Measurements from ENCODE around the gene ISM1.
A peak's percentile ranks its signal among the peaks of the same experiment; 100 is the strongest.
"Not testable (repeated sequence)": the region's sequence is repeated elsewhere in the genome, so short reads cannot be mapped to it uniquely, and the experiment has no call there.

ISM1 gene

DNA sequence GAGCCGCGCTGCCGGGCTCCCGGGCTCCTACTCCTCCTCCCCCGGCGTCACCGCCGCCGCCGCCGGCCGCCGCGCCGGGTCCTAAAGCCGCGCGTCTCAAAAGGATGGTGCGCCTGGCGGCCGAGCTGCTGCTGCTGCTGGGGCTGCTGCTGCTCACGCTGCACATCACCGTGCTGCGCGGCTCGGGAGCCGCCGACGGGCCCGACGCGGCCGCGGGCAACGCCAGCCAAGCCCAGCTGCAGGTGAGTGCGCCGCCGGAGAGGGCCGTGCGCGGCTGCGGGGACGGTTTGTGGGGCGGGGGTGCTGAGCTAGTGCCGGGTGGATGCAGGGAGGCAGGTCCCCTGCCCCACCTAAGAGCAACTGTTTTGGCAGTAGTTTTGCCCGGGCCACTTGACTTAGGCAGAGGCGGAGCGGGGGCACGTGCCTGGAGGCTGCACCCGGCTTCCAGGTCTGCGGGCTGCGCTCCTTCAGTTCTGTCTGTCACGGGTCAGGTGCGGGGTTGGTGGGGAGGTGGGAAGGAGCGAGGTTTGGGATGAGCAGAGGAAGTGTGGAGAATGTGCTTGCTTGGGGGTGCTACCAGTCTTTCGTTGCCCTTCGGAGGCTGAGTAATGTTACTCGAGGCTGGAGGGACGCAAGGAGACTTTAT is 722 bp downstream of the ISM1 start:
- peak; percentile 43 for DNase-seq (ENCODE audit: low read depth)

- DNase-seq (ENCODE audit: low read depth): no peak
Measured at GRCh38 chr20:13222319-13222716, 1.2 kb downstream of the ISM1 start.

DNA sequence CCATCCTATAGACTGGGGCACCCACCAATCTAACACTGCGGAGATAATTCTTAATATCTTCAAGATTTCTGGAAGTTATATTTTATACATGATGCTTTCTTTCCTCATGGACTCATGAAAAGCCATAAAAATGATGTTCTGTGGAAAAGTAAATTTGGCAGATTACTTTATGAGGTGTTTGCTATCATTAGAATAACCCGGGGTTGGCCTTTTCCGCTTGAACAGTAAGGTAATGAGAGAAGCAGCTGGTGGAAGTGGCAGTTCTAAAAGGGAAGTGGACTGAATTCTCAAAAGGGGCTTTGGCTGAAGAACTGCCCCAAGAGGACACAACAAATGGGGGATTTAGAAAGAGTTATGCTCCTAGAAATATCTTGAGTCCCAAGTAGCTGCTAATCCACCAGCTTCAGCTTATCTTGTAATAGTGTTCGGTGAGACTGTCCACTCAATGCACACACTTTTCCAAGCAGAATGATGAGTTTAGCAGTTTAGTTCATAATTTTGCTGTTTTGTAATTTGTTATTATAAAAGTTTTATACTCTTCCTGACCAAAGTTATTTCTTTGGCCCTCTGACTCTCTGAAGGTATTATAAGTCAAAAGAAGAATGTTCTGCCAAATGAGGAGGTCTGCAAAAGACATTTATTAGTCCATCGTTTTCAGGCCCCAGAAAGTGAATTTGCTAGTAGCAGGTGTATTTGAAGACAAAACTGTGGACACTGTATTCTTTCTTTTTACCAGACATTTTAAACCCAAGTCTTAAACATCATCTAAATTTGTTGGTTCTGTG is 2.9 kb downstream of the ISM1 start:
- DNase-seq (ENCODE audit: low read depth): no peak

GRCh38 chr20:13226367-13226766 is 5.3 kb downstream of the ISM1 start:
- DNase-seq (ENCODE audit: low read depth): no peak

- DNase-seq (ENCODE audit: low read depth): no peak
Measured at GRCh38 chr20:13228771-13229170, 7.7 kb downstream of the ISM1 start.

DNA sequence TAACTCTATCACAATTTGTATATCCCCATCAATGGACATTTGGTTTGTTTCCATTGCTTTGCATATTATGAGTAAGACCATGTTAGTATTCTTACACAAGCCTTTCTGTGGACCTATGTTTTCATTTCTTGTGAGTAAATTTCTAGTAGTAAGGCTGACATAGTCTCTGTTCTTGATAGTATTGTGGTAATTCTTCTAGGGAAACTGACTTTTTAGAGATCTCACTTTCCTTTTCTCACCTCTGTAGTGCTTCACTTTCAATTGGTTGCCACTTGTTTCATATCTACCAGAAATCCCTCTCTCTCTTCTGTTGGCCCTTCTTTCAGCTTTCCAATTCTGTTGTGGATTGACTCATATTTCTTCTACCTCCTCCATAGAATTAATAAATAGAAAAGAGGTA is 8.5 kb downstream of the ISM1 start:
- no peak for DNase-seq (ENCODE audit: low read depth)

GRCh38 chr20:13231031-13231752 is 10.1 kb downstream of the ISM1 start:
- no peak for DNase-seq (ENCODE audit: low read depth)

- DNase-seq (ENCODE audit: low read depth): no peak
Measured at GRCh38 chr20:13232999-13233398, 11.9 kb downstream of the ISM1 start.

DNA sequence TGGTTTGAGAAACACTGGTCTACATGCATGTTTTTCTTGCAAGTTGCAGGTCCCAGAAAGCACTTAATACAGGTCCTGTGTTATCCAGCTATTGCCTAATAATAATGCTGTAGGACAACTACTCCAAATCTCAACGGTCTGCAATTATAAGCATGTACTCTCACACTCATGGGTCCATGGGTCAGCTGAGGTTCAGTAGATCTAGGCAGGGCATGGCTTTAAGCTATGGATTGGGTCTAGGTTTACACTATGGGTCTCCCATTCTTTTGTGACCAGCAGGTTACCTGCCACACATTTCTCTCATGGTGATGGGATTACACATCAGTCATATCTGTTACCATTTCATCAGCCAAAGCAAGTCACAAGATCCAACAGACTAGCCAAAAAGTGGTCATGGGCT is 13.9 kb downstream of the ISM1 start:
- DNase-seq (ENCODE audit: low read depth): no peak

- DNase-seq (ENCODE audit: low read depth): not testable (repeated sequence)
Measured at GRCh38 chr20:13236360-13236759, 15.3 kb downstream of the ISM1 start.

DNA sequence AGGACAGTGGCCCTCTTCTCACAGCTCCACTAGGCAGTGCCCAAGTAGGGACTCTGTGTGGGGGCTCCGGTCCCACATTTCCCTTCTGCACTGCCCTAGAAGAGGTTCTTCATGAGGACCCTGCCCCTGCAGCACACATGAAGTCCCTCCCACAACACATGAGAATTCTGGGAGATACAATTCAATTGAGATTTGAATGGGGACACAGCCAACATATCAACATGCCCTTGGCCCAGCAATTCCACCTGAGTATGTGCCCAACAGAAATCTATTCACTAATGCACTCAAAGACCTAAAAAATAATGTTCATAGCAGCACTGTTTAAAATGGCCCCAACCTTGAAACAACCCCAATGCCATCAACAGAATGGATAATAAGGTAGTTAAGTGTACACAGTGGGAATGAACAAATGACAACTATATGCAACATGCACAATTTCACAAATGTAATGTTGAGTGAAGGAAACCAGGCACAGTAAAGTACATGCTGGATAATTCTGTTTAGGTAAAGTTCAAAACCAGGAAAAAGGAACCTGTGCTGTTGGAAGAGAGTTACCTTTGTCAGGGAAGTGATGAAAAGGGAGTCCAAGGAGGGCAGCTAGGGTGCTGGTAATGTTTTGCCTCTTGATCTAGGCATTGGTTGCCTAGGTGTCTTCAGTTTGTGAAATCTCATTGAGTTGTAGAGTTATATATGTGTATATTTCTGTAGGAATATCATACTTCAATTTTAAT is 16.1 kb downstream of the ISM1 start:
- no peak for DNase-seq (ENCODE audit: low read depth)

GRCh38 chr20:13238001-13238653 is 17.1 kb downstream of the ISM1 start:
- no peak for DNase-seq (ENCODE audit: low read depth)

GRCh38 chr20:13243826-13244376 is 22.8 kb downstream of the ISM1 start:
- DNase-seq (ENCODE audit: low read depth): no peak

DNA sequence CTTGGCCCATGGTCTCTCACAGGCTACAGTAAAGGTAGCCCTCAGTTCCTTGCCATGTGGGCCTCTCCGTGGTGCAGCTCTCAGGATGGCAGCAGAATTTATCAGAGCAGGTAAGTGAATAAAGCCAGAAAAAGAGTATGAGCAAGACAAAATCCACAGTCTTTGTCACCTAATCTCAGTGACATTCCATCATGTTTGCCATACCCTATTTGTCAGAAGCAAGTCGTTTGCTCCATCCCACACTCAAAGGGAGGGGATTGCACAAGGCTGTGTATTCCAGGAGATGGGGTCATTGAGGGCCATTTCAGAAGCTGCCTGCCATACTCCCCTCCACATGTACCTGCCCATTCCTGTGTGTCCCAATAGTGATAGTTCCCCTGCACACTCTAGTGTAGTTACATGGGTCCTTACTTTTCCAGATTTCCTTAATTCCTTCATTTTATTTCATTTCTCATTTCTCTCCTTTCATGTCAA is 24.2 kb downstream of the ISM1 start:
- DNase-seq (ENCODE audit: low read depth): no peak

DNA sequence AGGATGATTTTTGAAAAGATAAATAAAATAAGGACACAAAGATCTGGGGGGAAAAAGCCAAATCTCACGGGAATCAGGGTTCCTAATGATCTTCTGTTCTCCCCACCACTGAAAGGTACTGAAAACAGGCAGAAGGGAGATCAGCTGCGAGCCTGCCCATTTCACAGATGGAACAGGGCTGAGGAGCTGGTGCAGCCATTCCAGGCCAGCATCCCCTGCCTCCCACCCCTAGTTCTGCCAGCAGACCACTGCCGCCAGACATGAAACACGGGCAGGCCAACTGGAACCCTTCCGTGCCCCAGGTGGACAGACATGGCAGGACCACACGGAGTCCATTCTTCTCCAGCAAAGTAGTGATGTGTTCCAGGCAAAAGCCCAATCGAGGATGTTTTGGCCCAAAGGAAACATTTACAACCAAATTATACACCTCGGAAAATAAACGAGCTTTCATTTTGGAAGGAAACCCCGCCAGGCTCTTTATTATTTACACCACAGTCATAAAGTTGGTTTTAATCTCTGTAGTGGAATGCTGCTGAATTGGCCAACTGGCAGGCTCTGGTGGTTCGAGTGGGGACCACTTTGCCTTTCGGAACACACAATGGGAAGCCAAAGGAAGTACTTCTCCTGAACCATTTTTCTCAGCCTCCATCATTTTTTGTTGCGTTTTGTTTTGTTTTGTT is 28.2 kb downstream of the ISM1 start:
- DNase-seq (ENCODE audit: low read depth): no peak

GRCh38 chr20:13249798-13250170 is 28.7 kb downstream of the ISM1 start:
- DNase-seq (ENCODE audit: low read depth): no peak

GRCh38 chr20:13250251-13250650 is 29.2 kb downstream of the ISM1 start:
- no peak for DNase-seq (ENCODE audit: low read depth)

GRCh38 chr20:13251106-13251903 is 30.2 kb downstream of the ISM1 start:
- no peak for DNase-seq (ENCODE audit: low read depth)

- no peak for DNase-seq (ENCODE audit: low read depth)
Measured at GRCh38 chr20:13251904-13252297, 30.8 kb downstream of the ISM1 start.

GRCh38 chr20:13255356-13255755 is 34.3 kb downstream of the ISM1 start:
- no peak for DNase-seq (ENCODE audit: low read depth)

Data from stimulated activated CD8-positive, alpha-beta memory T cell treated with anti-CD3 and anti-CD28 coated beads, Interleukin-12 subunit alpha, Interleukin-12 subunit beta, amount 100 ng/mL, for 4 hours (primary cell).